ENCODE results near the gene SLC25A1. TPM values are rescaled to one million over a fixed set of nuclear protein-coding genes. Genes with fewer than 3 reads are reported as not detected.

Gene SLC25A1
- total RNA-seq (2014; rRNA removed) (81.6 and 91.7 TPM in 2 replicates), Bru-seq, nascent RNA (percentile 55 among the genes with signal in this experiment), BruChase-seq, experiment 1, labeled RNA remaining after a 6-hour chase (percentile 71 among the genes with signal in this experiment), BruChase-seq, experiment 2, labeled RNA remaining after a 2-hour chase (percentile 69 among the genes with signal in this experiment)
- long read RNA-seq, transcript SLC25A1-202 (9 exons, 1,514 nt), result minor isoform, 6 of 187 reads
- long read RNA-seq, transcript SLC25A1-201 (9 exons, 1,648 nt), result major isoform, 128 of 187 reads
- long read RNA-seq, partial matches to known transcripts, result 35 of 187 reads
- long read RNA-seq, other reads (novel, unspliced or antisense), result 18 of 187 reads

- intact Hi-C loops (cut with micrococcal nuclease), result loop anchor here (2.0 kb wide), 3 partner anchors 34 to 108 kb away; partner anchors contain the start of gene ESS2
- Histone ChIP-seq H3K79me2 (ENCODE audit: low read length) (peaks cover 37% of the 10 kb centered on the region), H3K9me3 (ENCODE audit: low read length) (no peaks in the 10 kb centered on the region), H3K27me3 (ENCODE audit: low read length) (no peaks in the 10 kb centered on the region), H4K20me1 (ENCODE audit: low read length) (no peaks in the 10 kb centered on the region), H2AFZ (ENCODE audit: low read length) (peak within 1 kb of the TSS; percentile 89), H3K4me2 (ENCODE audit: low read length) (peak within 1 kb of the TSS; percentile 90), H3K36me3 (ENCODE audit: low read depth, low read length) (no peaks in the 10 kb centered on the region), H3F3A (ENCODE audit: low read length, unreplicated experiment) (no peaks in the 10 kb centered on the region), H3K27ac (ENCODE audit: low read length) (peak within 1 kb of the TSS; percentile 42), H3K4me3 (ENCODE audit: low read length) (peak within 1 kb of the TSS; percentile 88), H3K9ac (ENCODE audit: low read length) (peak within 1 kb of the TSS; percentile 81), H3K9me2 (replicated peaks; ENCODE audit: low read length) (no peaks in the 10 kb centered on the region), H3K4me1 (ENCODE audit: insufficient read depth, low read length) (peaks cover under 1% of the 10 kb centered on the region; the same call in 1 of the 2 replicates)
- ATAC-seq (peak; percentile 82), DNase-seq (peak; percentile 85)
- TF ChIP-seq CTCF (conservative IDR thresholded peaks at IDR 0.05; ENCODE audit: low read depth, low read length), result no peak
- ChIA-PET POLR2A (ENCODE audit: unreplicated experiment) (interaction anchor here (0.6 to 0.9 kb wide), 2 partner anchors 23 to 34 kb away, joined by 3 to 6 read pairs; partner anchors contain the start of gene ESS2), CTCF (interaction anchor here (0.6 to 1.3 kb wide), 3 partner anchors 112 to 121 kb away, joined by 3 to 7 read pairs (median 5); partner anchors contain the start of gene CLTCL1)
- BruUV-seq (replicated peaks), result TSS peak; percentile 47
Measured at GRCh38 chr22:19178657-19179496, at the start of gene SLC25A1. TSS of gene SLC25A1 (minus strand) at chr22:19178736. CDS start at chr22:19178673, 63 bp downstream.

GRCh38 chr22:19228179-19228578 is 49.6 kb upstream of the SLC25A1 start:
- CTCF ChIA-PET, result no interaction called here
- Histone ChIP-seq H3K27ac (ENCODE audit: low read length) (no peak overlapping the region), H3K36me3 (ENCODE audit: low read depth, low read length) (no peaks in the 10 kb centered on the region; the same call in 1 of the 2 replicates), H3K27me3 (ENCODE audit: low read length) (no peaks in the 10 kb centered on the region), H3K9ac (ENCODE audit: low read length) (no peak overlapping the region), H3K4me1 (ENCODE audit: insufficient read depth, low read length) (no peaks in the 10 kb centered on the region), H3F3A (ENCODE audit: low read length, unreplicated experiment) (no peaks in the 10 kb centered on the region), H2AFZ (ENCODE audit: low read length) (no peak overlapping the region), H3K9me3 (ENCODE audit: low read length) (no peaks in the 10 kb centered on the region), H3K4me3 (ENCODE audit: low read length) (no peak overlapping the region), H4K20me1 (ENCODE audit: low read length) (no peaks in the 10 kb centered on the region), H3K4me2 (ENCODE audit: low read length) (no peak overlapping the region), H3K79me2 (ENCODE audit: low read length) (no peaks in the 10 kb centered on the region), H3K9me2 (replicated peaks; ENCODE audit: low read length) (no peaks in the 10 kb centered on the region)
- no TSS peak for BruUV-seq (replicated peaks)
- no peak for ATAC-seq
- POLR2A ChIA-PET (ENCODE audit: unreplicated experiment), result no interaction called here
- TF ChIP-seq CTCF (conservative IDR thresholded peaks at IDR 0.05; ENCODE audit: low read depth, low read length) (no peak), EZH2phosphoT487 (IDR thresholded peaks at IDR 0.05; ENCODE audit: borderline replicate concordance, low read length) (no peak), EZH2 (IDR thresholded peaks at IDR 0.05; ENCODE audit: low read length, unreplicated experiment) (no peak)
- intact Hi-C loops (cut with micrococcal nuclease), result no loop called here
- DNase-seq, result no peak
